Measurements from ENCODE around the gene PROK1. TPM values are rescaled to one million over a fixed set of nuclear protein-coding genes. Genes with fewer than 3 reads are reported as not detected.

Gene PROK1
- total RNA-seq, 2 donors from 2014 or later: not detected

DNA sequence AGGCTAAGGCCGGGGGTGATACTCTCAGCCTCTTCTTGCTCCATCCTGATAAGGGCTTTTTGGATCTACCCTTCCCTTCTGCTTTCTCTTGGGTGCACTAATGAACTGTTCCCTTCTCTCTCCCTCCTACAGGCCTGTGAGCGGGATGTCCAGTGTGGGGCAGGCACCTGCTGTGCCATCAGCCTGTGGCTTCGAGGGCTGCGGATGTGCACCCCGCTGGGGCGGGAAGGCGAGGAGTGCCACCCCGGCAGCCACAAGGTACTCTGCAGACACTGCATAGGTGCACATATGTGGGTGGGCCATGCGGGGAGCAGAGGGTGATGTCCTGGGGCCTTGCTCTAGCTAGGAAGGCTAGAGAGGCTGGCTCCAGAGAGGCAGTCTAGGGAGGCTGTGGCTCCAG lies 2.9 kb downstream of the PROK1 start:
- DNase-seq (ENCODE audit: low spot score in 2 of 2): no peak
- Mint-ChIP-seq H3K36me3 (no peaks in the 10 kb centered on the region), H3K9me3 (no peaks in the 10 kb centered on the region), H3K27ac (no peak overlapping the region)
- no peak for ATAC-seq

DNA sequence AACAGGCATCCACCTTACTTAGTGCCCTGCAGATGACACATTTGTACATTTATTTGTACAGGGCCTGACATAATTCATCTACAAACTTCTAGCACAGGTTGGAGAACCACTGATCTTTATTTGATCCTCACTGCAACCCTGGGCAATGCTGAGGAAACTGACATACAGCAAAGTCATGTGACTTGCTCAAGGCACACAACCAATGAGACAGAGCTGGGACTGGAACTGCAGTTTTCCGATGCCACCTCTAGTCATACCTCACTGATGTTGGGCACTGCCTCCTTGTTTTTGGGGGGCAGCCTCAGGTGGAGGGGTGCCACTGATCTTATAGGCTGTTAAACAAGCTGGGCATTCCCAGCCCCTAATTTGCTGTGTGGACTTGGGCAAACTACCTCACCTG lies 3.4 kb downstream of the PROK1 start:
- H3K27ac Mint-ChIP-seq: no peak overlapping the region
- no peaks in the 10 kb centered on the region for H3K36me3 Mint-ChIP-seq
- DNase-seq (ENCODE audit: low spot score in 2 of 2): no peak
- ATAC-seq: no peak
- H3K9me3 Mint-ChIP-seq: no peaks in the 10 kb centered on the region

DNA sequence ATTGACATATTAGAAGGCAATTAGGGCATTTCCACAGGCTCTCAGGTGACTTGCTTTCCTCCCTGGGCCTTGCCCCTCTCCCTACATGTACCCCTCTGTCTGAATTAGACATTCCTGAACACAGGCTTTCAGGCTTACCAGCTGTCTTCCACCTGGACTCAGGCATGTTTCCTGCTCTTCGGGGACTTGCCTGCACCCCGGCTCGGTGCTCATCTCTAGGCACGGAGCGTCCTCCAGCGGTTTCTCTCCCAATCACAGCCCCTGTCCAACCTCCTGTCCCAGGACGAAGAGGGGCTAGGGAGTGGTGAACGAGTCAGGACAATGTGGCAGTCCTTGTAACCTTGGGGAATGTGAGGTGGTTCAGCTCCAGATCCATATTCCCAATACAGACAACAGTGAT lies 4.2 kb downstream of the PROK1 start:
- ATAC-seq: no peak
- Mint-ChIP-seq H3K36me3 (no peaks in the 10 kb centered on the region), H3K27ac (no peak overlapping the region), H3K9me3 (no peaks in the 10 kb centered on the region)
- DNase-seq (ENCODE audit: low spot score in 2 of 2): no peak

DNA sequence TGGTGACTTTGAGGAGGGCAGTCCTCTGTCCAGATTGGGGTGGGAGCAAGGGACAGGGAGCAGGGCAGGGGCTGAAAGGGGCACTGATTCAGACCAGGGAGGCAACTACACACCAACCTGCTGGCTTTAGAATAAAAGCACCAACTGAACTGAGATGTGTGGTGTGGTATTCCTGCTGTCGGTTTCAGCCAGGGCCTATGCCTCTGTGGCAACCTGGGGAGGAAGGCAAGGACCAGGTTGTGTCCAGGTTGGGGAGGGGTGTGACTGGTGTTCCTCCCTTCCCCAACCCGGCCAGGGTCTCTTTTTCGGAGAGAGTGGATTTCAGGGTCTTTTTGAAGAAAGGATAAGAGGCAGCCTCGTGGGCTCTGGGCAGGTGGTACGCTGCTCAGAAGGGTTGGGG lies 6.3 kb downstream of the PROK1 start:
- Mint-ChIP-seq H3K9me3 (no peaks in the 10 kb centered on the region), H3K36me3 (no peaks in the 10 kb centered on the region), H3K27ac (no peak overlapping the region)
- DNase-seq (ENCODE audit: low spot score in 2 of 2) (no peak), ATAC-seq (no peak)

DNA sequence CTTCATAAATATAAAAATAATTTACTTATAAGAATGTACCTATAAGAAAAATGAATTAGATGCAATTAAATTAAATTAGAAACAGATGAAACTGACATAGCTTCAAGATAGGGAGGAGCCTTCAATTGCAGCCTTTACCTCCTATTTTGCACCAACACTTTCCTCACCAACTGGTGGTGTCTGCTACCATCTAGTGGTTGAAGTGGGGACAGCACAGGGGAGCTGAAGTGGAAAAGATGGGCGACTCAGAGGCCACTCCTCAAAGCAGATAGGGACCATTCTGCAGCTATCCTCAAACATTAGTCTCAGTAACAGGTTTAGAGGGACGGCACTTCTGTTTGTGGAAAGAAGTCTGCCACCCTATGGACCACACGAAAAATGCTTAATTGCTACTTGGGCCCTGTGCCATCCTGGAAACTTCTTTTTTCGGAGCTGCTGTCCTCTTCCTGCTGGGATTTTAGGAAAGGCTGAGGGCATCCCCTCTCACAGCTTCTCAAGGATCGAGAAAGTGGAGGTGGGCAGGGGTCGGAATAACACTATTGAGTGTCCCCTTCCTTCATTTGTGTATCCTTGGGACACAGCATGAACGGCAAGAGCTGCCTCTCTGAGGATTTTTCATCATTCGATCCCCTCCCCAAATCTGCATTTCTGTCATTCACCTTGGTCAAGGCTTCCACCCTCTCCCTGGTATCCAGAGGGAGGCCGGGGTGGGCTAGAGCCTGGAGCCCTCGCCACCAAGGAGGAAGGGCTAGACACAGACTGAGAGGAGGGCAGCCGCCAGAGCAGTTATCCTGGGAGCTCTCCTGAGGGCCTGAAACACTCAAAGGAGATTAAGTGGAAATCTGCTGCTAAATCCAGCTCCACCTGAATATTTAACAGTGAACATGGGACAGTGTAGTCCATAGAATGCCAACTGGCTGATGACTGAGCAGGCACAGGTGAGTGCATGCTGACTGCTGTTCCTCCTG lies 9.6 kb downstream of the PROK1 start:
- no peaks in the 10 kb centered on the region for H3K36me3 Mint-ChIP-seq
- DNase-seq (ENCODE audit: low spot score in 2 of 2): peak; percentile 73 to 92
- H3K9me3 Mint-ChIP-seq: no peaks in the 10 kb centered on the region
- H3K27ac Mint-ChIP-seq: no peak overlapping the region
- peak; percentile 86 to 88 for ATAC-seq

DNA sequence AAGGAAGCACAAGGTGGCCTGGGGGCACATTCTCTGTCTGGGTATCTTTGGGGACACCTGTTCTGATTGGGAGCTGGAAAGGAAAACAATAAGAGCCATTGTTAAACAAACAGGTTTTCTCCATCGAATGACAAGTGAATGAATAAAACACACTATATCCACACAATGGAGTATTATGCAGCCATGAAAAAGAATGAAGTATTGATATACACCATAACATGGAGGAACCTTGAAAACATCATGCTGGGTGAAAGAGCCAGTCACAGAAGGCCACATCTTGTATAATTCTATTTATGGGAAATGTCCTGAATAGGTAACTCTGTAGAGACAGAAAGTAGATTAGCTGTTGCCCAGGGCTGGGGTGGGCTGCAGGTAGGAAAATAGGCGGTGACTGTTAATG lies 11.1 kb downstream of the PROK1 start:
- Mint-ChIP-seq H3K36me3 (no peaks in the 10 kb centered on the region), H3K27ac (no peak overlapping the region), H3K9me3 (no peaks in the 10 kb centered on the region)
- no peak for DNase-seq (ENCODE audit: low spot score in 2 of 2)
- ATAC-seq: no peak

DNA sequence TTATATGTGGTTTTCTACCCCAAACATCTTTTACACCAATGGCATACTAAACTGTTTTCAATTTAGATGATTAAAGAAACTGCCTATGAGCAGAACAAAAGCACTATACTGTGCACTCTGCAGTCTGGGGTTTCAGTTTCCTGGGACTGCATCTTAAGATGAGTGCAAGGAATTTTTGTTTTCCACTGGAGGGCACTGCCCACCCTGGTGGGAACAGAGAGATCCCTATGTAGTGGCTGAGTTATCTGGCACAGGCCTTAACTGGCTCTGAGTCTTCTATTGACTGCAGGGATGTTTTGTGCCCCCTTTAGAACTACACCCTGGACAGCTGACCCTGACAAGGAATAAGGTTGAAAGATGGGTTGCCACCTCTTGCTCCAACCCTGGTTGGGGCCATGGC lies 12.0 kb downstream of the PROK1 start:
- Mint-ChIP-seq H3K36me3 (no peaks in the 10 kb centered on the region), H3K27ac (no peak overlapping the region), H3K9me3 (no peaks in the 10 kb centered on the region)
- ATAC-seq: no peak
- DNase-seq (ENCODE audit: low spot score in 2 of 2): no peak

DNA sequence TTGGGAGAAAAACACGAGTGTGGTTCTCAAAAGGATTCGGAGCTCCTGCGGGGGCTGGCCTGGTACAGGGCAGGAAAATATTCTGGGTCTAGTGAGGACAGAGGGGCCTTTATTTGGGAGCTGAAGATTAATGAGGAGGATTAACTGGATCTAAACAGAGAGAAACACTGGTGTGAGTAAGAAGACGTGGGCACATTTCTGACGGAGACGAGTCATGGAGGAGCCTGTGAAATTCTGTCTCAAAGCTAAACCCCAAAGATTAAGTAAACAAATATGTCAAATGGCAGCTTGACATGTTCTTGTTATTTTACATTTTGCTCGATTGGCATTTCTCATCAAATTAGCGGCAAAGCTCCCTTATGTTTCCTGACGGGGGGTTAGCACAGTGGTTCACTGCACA lies 12.8 kb downstream of the PROK1 start:
- Mint-ChIP-seq H3K27ac (no peak overlapping the region), H3K36me3 (no peaks in the 10 kb centered on the region), H3K9me3 (no peaks in the 10 kb centered on the region)
- no peak for DNase-seq (ENCODE audit: low spot score in 2 of 2)
- ATAC-seq: no peak

DNA sequence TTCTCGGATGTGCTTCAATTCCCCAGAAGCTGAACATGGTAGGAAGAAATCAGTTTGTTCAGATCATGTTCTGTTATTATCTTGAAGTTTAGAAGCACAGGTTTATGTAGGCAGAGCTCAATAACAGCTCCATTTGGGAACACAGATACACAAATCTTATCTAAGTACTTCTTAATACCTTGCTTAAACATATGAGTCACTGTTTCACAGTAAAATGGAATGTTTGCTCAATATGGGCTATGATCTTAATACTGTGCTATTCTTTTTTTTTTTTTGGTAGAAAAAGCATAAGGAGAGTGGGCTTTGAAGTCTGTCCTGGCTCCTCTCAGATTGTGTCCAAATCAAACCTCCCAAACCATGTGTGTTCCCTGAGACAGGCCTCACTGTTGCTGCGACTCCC lies 13.4 kb downstream of the PROK1 start:
- H3K9me3 Mint-ChIP-seq: no peaks in the 10 kb centered on the region
- no peak for DNase-seq (ENCODE audit: low spot score in 2 of 2)
- no peaks in the 10 kb centered on the region for H3K36me3 Mint-ChIP-seq
- no peak overlapping the region for H3K27ac Mint-ChIP-seq
- no peak for ATAC-seq

DNA sequence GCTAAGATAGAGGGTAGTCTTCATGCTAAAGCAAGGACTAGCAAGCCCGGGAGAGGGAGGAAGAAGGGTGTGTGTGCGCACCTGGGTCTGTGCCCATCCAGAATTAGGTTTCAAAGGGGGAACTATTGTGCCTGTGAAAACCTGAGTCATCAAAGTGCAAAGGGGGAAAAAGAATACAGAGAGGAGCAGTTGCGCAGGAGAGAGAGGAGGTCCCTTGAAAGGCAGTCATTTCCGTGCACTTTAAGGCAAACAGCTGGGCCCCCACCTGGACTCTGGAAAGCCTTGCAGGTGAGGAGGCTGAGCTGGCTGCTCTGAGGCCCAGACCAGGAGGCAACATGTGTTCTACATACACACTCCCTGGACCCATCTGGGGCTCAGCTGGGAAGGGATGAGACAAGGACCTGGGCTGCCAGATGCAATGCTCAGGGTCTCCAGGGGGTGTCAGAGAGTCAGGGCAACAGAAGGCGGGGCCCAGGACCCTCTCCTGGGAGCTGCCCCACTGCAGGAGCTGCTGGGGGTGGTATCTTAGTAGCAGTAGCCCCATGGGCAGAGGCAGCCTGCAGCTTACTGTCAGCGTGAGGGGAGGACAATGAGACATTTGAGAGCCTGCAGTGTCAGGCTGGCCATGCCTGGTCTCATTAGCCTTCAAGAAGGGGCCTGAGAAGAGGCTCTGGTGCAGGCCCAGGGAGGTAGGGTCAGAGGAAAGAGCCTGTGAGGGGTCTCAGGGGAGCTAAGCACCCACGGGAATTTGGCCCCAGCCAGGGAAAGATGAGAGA lies 14.3 kb downstream of the PROK1 start:
- no peaks in the 10 kb centered on the region for H3K36me3 Mint-ChIP-seq

DNA sequence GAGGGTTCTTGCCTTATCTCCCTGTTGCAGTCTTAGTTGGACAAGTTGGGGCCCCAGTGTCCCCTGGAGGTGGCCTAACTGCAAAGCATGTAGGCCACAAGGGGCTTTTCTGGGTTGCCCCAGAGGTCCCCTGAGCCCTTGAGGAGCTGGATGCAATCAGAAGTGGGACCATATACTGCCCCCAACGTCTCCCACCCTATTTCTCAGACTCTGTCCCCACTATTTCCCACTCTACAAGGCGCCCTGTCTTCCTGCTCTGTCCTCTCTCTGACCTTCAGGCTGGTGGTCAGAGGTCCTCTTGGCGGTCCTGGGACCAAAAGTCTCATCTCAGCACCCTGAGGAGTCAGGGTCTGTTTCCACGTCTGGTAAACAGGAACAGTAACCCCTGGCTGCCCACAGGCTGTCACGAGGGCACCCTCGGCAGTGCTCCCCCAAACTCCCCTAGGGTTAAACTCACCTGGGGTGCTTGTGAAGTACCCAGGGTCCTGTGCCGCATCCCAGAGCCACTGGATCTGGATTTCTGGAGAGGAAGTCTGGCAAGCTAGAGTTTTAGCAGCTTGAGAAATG lies 14.9 kb downstream of the PROK1 start:
- ATAC-seq: no peak
- H3K9me3 Mint-ChIP-seq: no peaks in the 10 kb centered on the region
- no peaks in the 10 kb centered on the region for H3K36me3 Mint-ChIP-seq
- H3K27ac Mint-ChIP-seq: no peak overlapping the region
- DNase-seq (ENCODE audit: low spot score in 2 of 2): no peak

More for the DNA sequence above, 14.3 kb downstream of the PROK1 start:
- no peak for DNase-seq (ENCODE audit: low spot score in 2 of 2)
- Mint-ChIP-seq H3K9me3 (no peaks in the 10 kb centered on the region), H3K27ac (no peak overlapping the region)
- no peak for ATAC-seq

DNA sequence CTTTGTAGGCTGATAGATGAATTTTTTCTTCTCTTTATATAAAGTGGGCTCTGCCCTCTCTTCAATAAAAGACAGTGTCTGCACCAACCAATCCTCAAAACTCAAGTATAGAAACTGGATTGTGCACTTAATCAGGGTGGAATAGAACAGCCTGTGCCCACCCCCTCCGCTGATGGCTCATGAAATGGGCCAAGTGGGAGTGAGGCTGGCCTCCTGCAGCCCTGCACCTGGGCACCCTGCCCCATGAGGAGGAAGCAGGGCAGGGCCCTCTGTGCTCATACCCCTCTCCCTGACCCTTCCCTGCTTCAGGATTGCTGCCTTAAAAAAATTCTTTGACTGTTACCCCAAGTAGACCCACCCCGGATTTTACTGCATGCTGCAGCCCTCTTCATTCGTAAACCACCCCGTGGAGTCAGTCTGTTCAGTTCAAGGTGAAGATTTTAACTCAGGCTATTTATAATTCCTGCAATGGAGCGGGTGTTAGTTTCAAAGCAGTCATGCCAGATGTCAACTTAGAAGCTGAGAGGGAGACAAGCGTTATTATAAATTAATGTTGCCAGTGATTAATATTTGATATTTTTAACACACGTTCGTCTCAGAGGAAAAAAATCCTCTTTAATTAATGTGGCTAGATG lies 15.8 kb downstream of the PROK1 start:
- Mint-ChIP-seq H3K36me3 (no peaks in the 10 kb centered on the region), H3K9me3 (no peaks in the 10 kb centered on the region), H3K27ac (no peak overlapping the region)
- no peak for ATAC-seq
- no peak for DNase-seq (ENCODE audit: low spot score in 2 of 2)

DNA sequence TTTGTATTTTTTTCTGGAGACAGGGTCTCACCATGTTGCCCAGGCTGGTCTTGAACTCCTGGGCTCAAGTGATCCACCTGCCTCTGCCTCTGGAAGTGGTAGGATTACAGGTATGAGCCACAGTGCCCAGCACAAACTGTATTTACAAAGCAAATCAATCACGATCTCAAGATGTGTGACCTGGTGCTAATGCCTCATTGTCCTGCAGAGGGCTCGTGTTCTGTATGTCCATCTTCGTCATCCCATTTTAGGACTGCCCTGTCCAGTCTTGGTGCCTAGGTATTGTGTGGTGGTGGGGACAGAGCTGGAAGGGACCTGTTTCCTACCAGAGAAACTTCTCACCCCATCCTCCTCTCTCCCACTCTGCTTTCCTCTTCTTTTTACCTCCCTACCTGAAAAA lies 20.2 kb downstream of the PROK1 start:
- no peak overlapping the region for H3K27ac Mint-ChIP-seq
- H3K9me3 Mint-ChIP-seq: no peaks in the 10 kb centered on the region
- DNase-seq (ENCODE audit: low spot score in 2 of 2) (no peak), ATAC-seq (no peak)
- H3K36me3 Mint-ChIP-seq: no peaks in the 10 kb centered on the region

DNA sequence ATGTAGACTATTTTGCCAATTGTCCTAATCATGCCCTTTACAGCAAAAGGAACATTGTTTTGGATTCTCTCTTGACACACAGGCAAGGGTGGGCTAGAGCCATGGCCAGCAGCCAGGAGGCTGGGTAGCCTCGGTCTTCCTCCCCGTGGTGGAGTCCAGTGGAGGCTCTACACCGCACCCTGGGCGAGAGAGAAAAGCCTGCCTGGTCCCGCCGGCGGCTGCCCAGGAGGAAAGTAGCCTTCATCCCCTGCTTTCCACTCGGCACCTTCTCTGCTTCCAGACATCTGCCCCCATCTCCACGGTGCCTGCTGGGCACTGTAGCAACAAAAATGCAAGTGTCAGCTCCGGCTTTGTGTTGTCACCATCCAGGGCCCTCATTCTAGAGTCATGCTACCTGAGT lies 21.6 kb downstream of the PROK1 start:
- Mint-ChIP-seq H3K27ac (no peak overlapping the region), H3K36me3 (no peaks in the 10 kb centered on the region), H3K9me3 (no peaks in the 10 kb centered on the region)
- ATAC-seq (no peak), DNase-seq (ENCODE audit: low spot score in 2 of 2) (no peak)

DNA sequence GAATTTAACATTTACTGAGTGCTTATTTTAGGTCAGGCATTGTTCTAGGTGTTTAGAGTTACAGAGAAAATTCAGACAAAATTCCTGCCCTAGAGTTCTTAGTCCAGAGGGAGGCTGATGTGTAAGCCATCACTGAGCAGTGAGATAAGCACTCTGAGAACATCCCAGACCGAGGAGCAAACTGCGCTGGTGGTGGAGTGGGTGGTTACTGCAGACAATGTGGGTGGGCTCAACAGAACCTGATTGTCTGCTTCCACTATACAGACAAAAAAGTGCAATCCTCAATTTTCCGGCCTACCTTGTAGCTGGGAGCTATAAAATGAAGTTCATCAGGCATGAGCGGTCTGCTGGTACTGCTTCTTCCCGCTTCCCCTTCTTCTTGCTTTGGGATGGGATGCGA lies 23.5 kb downstream of the PROK1 start:
- ATAC-seq (no peak), DNase-seq (ENCODE audit: low spot score in 2 of 2) (no peak)
- H3K36me3 Mint-ChIP-seq: no peaks in the 10 kb centered on the region
- H3K27ac Mint-ChIP-seq: no peak overlapping the region
- no peaks in the 10 kb centered on the region for H3K9me3 Mint-ChIP-seq

DNA sequence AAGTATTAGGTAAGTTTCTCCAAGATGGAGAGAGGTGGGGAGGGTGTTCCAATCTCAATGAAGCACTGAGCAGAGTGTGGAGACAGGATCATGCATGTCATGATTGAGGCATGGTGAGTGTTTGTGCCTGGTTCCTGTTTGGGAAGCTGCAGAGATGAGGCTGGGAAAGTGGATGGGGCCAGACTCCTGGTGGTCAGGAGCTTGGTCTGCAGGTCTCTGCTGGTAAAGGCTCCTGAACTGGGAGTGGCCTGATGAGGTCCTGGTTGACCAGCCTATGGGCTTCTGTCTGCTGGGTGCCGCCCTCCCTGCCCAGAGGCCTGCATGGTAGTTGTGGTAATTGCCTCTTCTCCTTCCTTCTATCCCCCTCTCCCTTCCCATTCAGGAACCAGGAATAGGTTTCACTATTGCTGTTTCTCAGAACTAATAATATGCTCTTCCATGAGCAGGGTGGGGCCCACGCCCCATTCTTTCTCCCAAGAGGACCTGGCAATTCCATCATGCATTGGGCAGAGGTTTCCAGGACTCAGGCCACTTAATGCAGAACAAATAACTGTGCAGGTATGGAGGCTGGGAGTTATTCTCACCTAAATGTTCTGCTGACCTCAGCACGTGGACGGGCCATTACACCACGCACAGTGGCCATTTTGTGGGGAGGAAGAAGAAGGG lies 24.5 kb downstream of the PROK1 start:
- Mint-ChIP-seq H3K9me3 (no peaks in the 10 kb centered on the region), H3K36me3 (no peaks in the 10 kb centered on the region), H3K27ac (no peak overlapping the region)
- DNase-seq (ENCODE audit: low spot score in 2 of 2) (no peak), ATAC-seq (no peak)
